Transverse colon (tissue), 4 donors: ENCODE measurements around the gene ZNF334. TPM values are rescaled to one million over a fixed set of nuclear protein-coding genes. Genes with fewer than 3 reads are reported as not detected.

Experiments used
- DNase-seq: peaks from one replicate; pipeline ENCODE4 v3.0.0-alpha.2; 2019
- H3K27ac ChIP-seq, 4 donors: fragments of 200-600 bp; sonication (generic); 2 replicates each; pipeline ENCODE4 v1.5.1; 2016 to 2018; ENCODE audit warnings: inconsistent platforms in 4 of 4
- H3K27me3 ChIP-seq: fragments of 200-600 bp; sonication (generic); 2 replicates; pipeline ENCODE4 v1.5.1; 2017; ENCODE audit warnings: inconsistent platforms
- H3K36me3 ChIP-seq, 4 donors: fragments of 200-600 bp; sonication (generic); 2 replicates each; pipeline ENCODE4 v1.5.1; 2017 to 2019; ENCODE audit warnings: inconsistent platforms in 4 of 4
- H3K4me1 ChIP-seq, 4 donors: fragments of 200-600 bp; sonication (generic); 2 replicates each; pipeline ENCODE4 v1.5.1; 2017 to 2020; ENCODE audit warnings: inconsistent platforms in 4 of 4
- H3K4me3 ChIP-seq, 4 donors: fragments of 200-600 bp; sonication (generic); 1 replicate in 1 of 4; 2 replicates in 3 of 4; pipeline versions ENCODE4 v1.5.1 to v1.6.1; 2017 to 2019; ENCODE audit warnings: inconsistent platforms in 4 of 4
- H3K9me3 ChIP-seq, 2 donors: fragments of 200-600 bp; sonication (generic); 2 replicates each; pipeline ENCODE4 v1.5.1; 2017 to 2019; ENCODE audit warnings: inconsistent platforms in 2 of 2
- EP300 ChIP-seq: sonication (generic); formaldehyde crosslinking; IDR thresholded peaks from one replicate; pipeline ENCODE4 v1.6.1; 2017; ENCODE audit warnings: antibody characterized with exemption, low read depth
- POLR2A ChIP-seq: fragments of 450-650 bp; IDR thresholded peaks from one replicate; pipeline ENCODE4 v1.6.1; 2016; ENCODE audit warnings: antibody characterized with exemption, mild to moderate bottlenecking, moderate library complexity
- POLR2AphosphoS5 ChIP-seq, 3 donors: sonication (generic); formaldehyde crosslinking; IDR thresholded peaks; one replicate each; pipeline ENCODE4 v1.6.1; 2016; ENCODE audit warnings: antibody characterized with exemption in 3 of 3
- WGBS, 2 donors: methylation state at CpG; one replicate each; pipeline ENCODE4 v1.1.5; 2018; ENCODE audit warnings: low coverage in 1 of 2; 5-methylcytosine and 5-hydroxymethylcytosine counted together
- in situ Hi-C, 4 donors: fragments of 200-750 bp; cut with MboI; loops; one replicate each; pipeline versions ENCODE4 v1.15.0 to v1.15.1; 2017; ENCODE audit warnings: low sequenced_read_pairs in 3 of 4, low pct_ligation_motif_present in 1 of 4, low pct_unique_long_range_greater_than_20kb in 1 of 4
- intact Hi-C: fragments of 100-400 bp; cut with DNase I; formaldehyde crosslinking; loops from one replicate; pipeline ENCODE4 v1.15.1; 2023; ENCODE audit warnings: low total_unique reads
- total RNA-seq, 4 donors: library from RNA; depleted of rRNA; stranded (reverse); fragments of >200 nt; gene quantifications; one replicate each; pipeline ENCODE4 v1.1.0, GENCODE V29; 2016
- TF ChIP-seq, protein P1 (sequence below), 5 experiments: fragments of 200-600 bp in 3 of 5; fragments of 450-650 bp in 2 of 5; sonication (generic) in 3 of 5; IDR thresholded peaks; 1 replicate in 2 of 5; 2 replicates in 3 of 5; pipeline ENCODE4 v1.5.1; 2016 to 2017; ENCODE audit warnings: antibody characterized with exemption in 5 of 5, inconsistent platforms in 3 of 5, mild to moderate bottlenecking in 2 of 5, moderate library complexity in 1 of 5

ZNF334 gene
- total RNA-seq, 4 donors from 2014 or later, result 1.9 to 7.1 (median 4.7) TPM

GRCh38 chr20:46551522-46552381 lies 38.4 kb upstream of the ZNF334 start:
- 66 to 87% methylated on average over 4 to 12 of the region's 12 CpGs for whole genome bisulfite sequencing, 2 donors
- Histone ChIP-seq H3K9me3 (no peaks in the 10 kb centered on the region), H3K4me1 (peaks cover 0 to 7% (median 0%) of the 10 kb centered on the region in 4 donors), H3K27me3 (no peaks in the 10 kb centered on the region), H3K4me3 (no peak overlapping the region), H3K36me3 (no peaks in the 10 kb centered on the region), H3K27ac (no peak overlapping the region)
- intact Hi-C loops, result no loop called here
- in situ Hi-C loops, result no loop called here
- DNase-seq, result no peak
- TF ChIP-seq POLR2A (no peak), EP300 (no peak), POLR2AphosphoS5 (IDR thresholded peaks at IDR 0.05) (no peak)
- TF ChIP-seq, protein P1, sequence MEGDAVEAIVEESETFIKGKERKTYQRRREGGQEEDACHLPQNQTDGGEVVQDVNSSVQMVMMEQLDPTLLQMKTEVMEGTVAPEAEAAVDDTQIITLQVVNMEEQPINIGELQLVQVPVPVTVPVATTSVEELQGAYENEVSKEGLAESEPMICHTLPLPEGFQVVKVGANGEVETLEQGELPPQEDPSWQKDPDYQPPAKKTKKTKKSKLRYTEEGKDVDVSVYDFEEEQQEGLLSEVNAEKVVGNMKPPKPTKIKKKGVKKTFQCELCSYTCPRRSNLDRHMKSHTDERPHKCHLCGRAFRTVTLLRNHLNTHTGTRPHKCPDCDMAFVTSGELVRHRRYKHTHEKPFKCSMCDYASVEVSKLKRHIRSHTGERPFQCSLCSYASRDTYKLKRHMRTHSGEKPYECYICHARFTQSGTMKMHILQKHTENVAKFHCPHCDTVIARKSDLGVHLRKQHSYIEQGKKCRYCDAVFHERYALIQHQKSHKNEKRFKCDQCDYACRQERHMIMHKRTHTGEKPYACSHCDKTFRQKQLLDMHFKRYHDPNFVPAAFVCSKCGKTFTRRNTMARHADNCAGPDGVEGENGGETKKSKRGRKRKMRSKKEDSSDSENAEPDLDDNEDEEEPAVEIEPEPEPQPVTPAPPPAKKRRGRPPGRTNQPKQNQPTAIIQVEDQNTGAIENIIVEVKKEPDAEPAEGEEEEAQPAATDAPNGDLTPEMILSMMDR (IDR thresholded peaks at IDR 0.05), result no peak

- DNase-seq, result no peak
- in situ Hi-C loops, result no loop called here
- intact Hi-C loops, result no loop called here
- Histone ChIP-seq H3K27me3 (no peaks in the 10 kb centered on the region), H3K27ac (no peak within 1 kb of the TSS), H3K4me1 (peaks cover 0 to 7% (median 0%) of the 10 kb centered on the region in 4 donors), H3K9me3 (no peaks in the 10 kb centered on the region), H3K4me3 (no peak within 1 kb of the TSS), H3K36me3 (no peaks in the 10 kb centered on the region)
- TF ChIP-seq, protein P1 (IDR thresholded peaks at IDR 0.05), result no peak
- no peak for TF ChIP-seq POLR2AphosphoS5 (IDR thresholded peaks at IDR 0.05)
- TF ChIP-seq POLR2A, result no peak
- no peak for TF ChIP-seq EP300
- WGBS, 2 donors, result 59 to 83% methylated on average over 1 to 9 of the region's 9 CpGs
Measured at GRCh38 chr20:46550461-46550860, 37.1 kb upstream of the ZNF334 start, which contains the start of gene OCSTAMP. OCSTAMP (minus strand) TSS chr20:46550654; CDS start chr20:46550560, 94 bp downstream.

- H3K4me1 ChIP-seq, result peaks cover 0 to 7% (median 0%) of the 10 kb centered on the region in 4 donors
- H3K4me3 ChIP-seq, result no peak overlapping the region
- H3K27me3 ChIP-seq, result no peaks in the 10 kb centered on the region
- no peaks in the 10 kb centered on the region for H3K9me3 ChIP-seq
- no peak overlapping the region for H3K27ac ChIP-seq
- no peak for DNase-seq
- no peak for TF ChIP-seq POLR2A
- no peak for TF ChIP-seq POLR2AphosphoS5 (IDR thresholded peaks at IDR 0.05)
- in situ Hi-C loops, result no loop called here
- intact Hi-C loops, result no loop called here
- WGBS, 2 donors, result 68 to 70% methylated on average over 4 of the region's 4 CpGs
- no peaks in the 10 kb centered on the region for H3K36me3 ChIP-seq
Measured at GRCh38 chr20:46549188-46549972, 36.0 kb upstream of the ZNF334 start.

GRCh38 chr20:46548688-46549087 lies 35.3 kb upstream of the ZNF334 start:
- H3K36me3 ChIP-seq, result no peaks in the 10 kb centered on the region
- intact Hi-C loops, result no loop called here
- TF ChIP-seq POLR2AphosphoS5 (IDR thresholded peaks at IDR 0.05), result no peak
- no peak for TF ChIP-seq EP300

DNA sequence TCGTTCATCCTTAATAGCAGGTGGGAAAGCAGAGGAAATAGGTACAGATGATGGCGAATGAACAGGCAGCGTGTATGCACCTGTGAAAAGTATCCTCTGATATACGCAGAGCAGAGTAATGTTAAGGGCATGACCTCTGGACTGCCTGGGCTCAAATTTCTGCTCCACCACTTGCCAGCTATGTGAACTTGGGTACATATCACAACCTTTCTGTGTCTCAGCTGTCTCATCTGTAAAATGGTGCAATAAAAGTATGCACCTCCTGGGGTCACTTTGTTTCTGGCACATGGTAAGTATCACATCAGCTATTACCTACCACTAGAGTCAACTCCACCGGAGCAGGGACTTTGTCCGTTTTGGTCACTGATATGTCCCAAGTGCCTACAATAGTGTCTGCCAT lies 34.6 kb upstream of the ZNF334 start:
- Histone ChIP-seq H3K27ac (no peak overlapping the region), H3K36me3 (no peaks in the 10 kb centered on the region), H3K9me3 (no peaks in the 10 kb centered on the region), H3K27me3 (no peaks in the 10 kb centered on the region), H3K4me1 (peaks cover 0 to 7% (median 0%) of the 10 kb centered on the region in 4 donors), H3K4me3 (no peak overlapping the region)
- 79 to 85% methylated on average over 5 to 6 of the region's 6 CpGs for WGBS, 2 donors
- no peak for DNase-seq
- in situ Hi-C loops, result no loop called here
- TF ChIP-seq POLR2AphosphoS5 (IDR thresholded peaks at IDR 0.05), result no peak
- TF ChIP-seq POLR2A, result no peak
- no peak for TF ChIP-seq EP300
- TF ChIP-seq, protein P1 (IDR thresholded peaks at IDR 0.05), result no peak
- intact Hi-C loops, result no loop called here

More at GRCh38 chr20:46548688-46549087, 35.3 kb upstream of the ZNF334 start:
- H3K27ac ChIP-seq, result no peak overlapping the region
- WGBS, 2 donors, result 86 to 100% methylated on average over 1 to 5 of the region's 5 CpGs
- in situ Hi-C loops, result no loop called here
- peaks cover 0 to 7% (median 0%) of the 10 kb centered on the region in 4 donors for H3K4me1 ChIP-seq
- H3K4me3 ChIP-seq, result no peak overlapping the region
- no peaks in the 10 kb centered on the region for H3K27me3 ChIP-seq
- no peaks in the 10 kb centered on the region for H3K9me3 ChIP-seq
- DNase-seq, result no peak
